HEK293 (cell line): ENCODE results near the gene EIF1AD.
A peak's percentile ranks its signal among the peaks of the same experiment; 100 is the strongest.
"Not testable (repeated sequence)": the region's sequence is repeated elsewhere in the genome, so short reads cannot be mapped to it uniquely, and the experiment has no call there.

Source experiments
- CTCF ChIA-PET: fragments of 350-600 bp; formaldehyde crosslinking; extraction: SDS; loops from one replicate; lab custom pipeline; 2021; ENCODE audit warnings: antibody characterized with exemption; lab: Yijun Ruan, JAX
- POLR2A ChIA-PET: fragments of 300-600 bp; formaldehyde crosslinking; extraction: SDS; loops from one replicate; lab custom pipeline; 2020; ENCODE audit warnings: antibody characterized with exemption, inconsistent platforms; lab: Yijun Ruan, JAX
- H3K27ac ChIP-seq: fragments of 200-500 bp; sonication (Bioruptor generic); 2 replicates; pipeline ENCODE4 v1.5.1; 2014; ENCODE audit warnings: low read depth, low read length, control low read depth, inconsistent platforms; ENCODE audit errors: extremely low read depth
- H3K36me3 ChIP-seq, 2 experiments: fragments of 200-500 bp in 1 of 2; sonication (Bioruptor generic) in 1 of 2; 1 replicate in 1 of 2; 2 replicates in 1 of 2; pipeline ENCODE4 v1.5.1; 2014 to 2017; ENCODE audit warnings: inconsistent platforms in 2 of 2, low read length in 2 of 2; ENCODE audit not compliant: control insufficient read depth in 2 of 2, insufficient read depth in 1 of 2
- H3K4me1 ChIP-seq: fragments of 200-500 bp; sonication (Bioruptor generic); 2 replicates; pipeline ENCODE4 v1.5.1; 2014; ENCODE audit warnings: mild to moderate bottlenecking, low read length, inconsistent platforms; ENCODE audit not compliant: control insufficient read depth, insufficient read depth
- H3K4me3 ChIP-seq: 2 replicates; pipeline ENCODE4 v1.5.1; 2011; ENCODE audit warnings: low read depth, mild to moderate bottlenecking, control low read depth, low read length, moderate library complexity
- H3K9me3 ChIP-seq: fragments of 200-500 bp; sonication (Bioruptor generic); 2 replicates; pipeline ENCODE4 v1.5.1; 2014; ENCODE audit warnings: low read depth, low read length, inconsistent platforms; ENCODE audit not compliant: control insufficient read depth, insufficient read depth
- KLF7 ChIP-seq: fragments of 450-650 bp; formaldehyde crosslinking; IDR thresholded peaks from 2 replicates; pipeline ENCODE4 v1.5.1; 2016; ENCODE audit warnings: missing biosample characterization, missing genetic modification characterization, borderline replicate concordance
- OVOL3 ChIP-seq: fragments of 450-650 bp; formaldehyde crosslinking; IDR thresholded peaks from 2 replicates; pipeline ENCODE4 v1.5.1; 2016; ENCODE audit warnings: missing biosample characterization, missing genetic modification characterization
- ZFP37 ChIP-seq: fragments of 450-650 bp; formaldehyde crosslinking; IDR thresholded peaks from 2 replicates; pipeline ENCODE4 v1.5.1; 2016; ENCODE audit warnings: missing biosample characterization, missing genetic modification characterization
- ZNF112 ChIP-seq: fragments of 450-650 bp; formaldehyde crosslinking; IDR thresholded peaks from 2 replicates; pipeline ENCODE4 v1.5.0; 2017; ENCODE audit warnings: missing biosample characterization, missing genetic modification characterization
- ZNF214 ChIP-seq: fragments of 450-650 bp; formaldehyde crosslinking; IDR thresholded peaks from 2 replicates; pipeline ENCODE4 v1.5.1; 2017; ENCODE audit warnings: missing biosample characterization, mild to moderate bottlenecking, missing genetic modification characterization, borderline replicate concordance
- ZNF223 ChIP-seq: fragments of 450-650 bp; formaldehyde crosslinking; IDR thresholded peaks from 2 replicates; pipeline ENCODE4 v1.5.1; 2016; ENCODE audit warnings: missing biosample characterization, missing genetic modification characterization
- ZNF518A ChIP-seq: fragments of 450-650 bp; formaldehyde crosslinking; conservative IDR thresholded peaks from 2 replicates; pipeline ENCODE4 v1.5.1; 2016; ENCODE audit warnings: low read depth, missing biosample characterization, missing genetic modification characterization
- ZNF561 ChIP-seq: fragments of 450-650 bp; IDR thresholded peaks from 2 replicates; pipeline ENCODE4 v1.5.1; 2018; ENCODE audit warnings: missing biosample characterization, missing genetic modification characterization, borderline replicate concordance
- ZSCAN4 ChIP-seq: fragments of 450-650 bp; formaldehyde crosslinking; IDR thresholded peaks from 2 replicates; pipeline ENCODE4 v1.5.1; 2017; ENCODE audit warnings: missing biosample characterization, missing genetic modification characterization

The EIF1AD gene

GRCh38 chr11:65954771-65955170 lies 47.2 kb downstream of the EIF1AD start:
- no peak for TF ChIP-seq ZNF561 (tag by site-specific recombination)
- TF ChIP-seq ZFP37 (tag by site-specific recombination): no peak
- TF ChIP-seq ZNF214 (tag by site-specific recombination): no peak
- no peak for TF ChIP-seq OVOL3 (tag by site-specific recombination)
- TF ChIP-seq KLF7 (tag by site-specific recombination): no peak
- no peak overlapping the region for H3K4me3 ChIP-seq
- no peaks in the 10 kb centered on the region for H3K4me1 ChIP-seq
- no peaks in the 10 kb centered on the region for H3K9me3 ChIP-seq
- H3K36me3 ChIP-seq: no peaks in the 10 kb centered on the region
- ChIA-PET CTCF (interaction anchor here (0.9 kb wide), 1 partner anchor 12 kb away, joined by 3 read pairs; no protein-coding TSS in a partner anchor), POLR2A (interaction anchor here (1.2 to 1.3 kb wide), 2 partner anchors 66 to 311 kb away, joined by 3 to 6 read pairs; partner anchors contain the start of gene FIBP)
- H3K27ac ChIP-seq: no peak overlapping the region

GRCh38 chr11:65953471-65953870 lies 48.5 kb downstream of the EIF1AD start:
- ChIA-PET CTCF (interaction anchor here (2.0 kb wide), 1 partner anchor 69 kb away, joined by 7 read pairs; no protein-coding TSS in a partner anchor), POLR2A (no interaction called here)
- no peaks in the 10 kb centered on the region for H3K9me3 ChIP-seq
- H3K27ac ChIP-seq: no peak overlapping the region
- H3K36me3 ChIP-seq: no peaks in the 10 kb centered on the region
- no peaks in the 10 kb centered on the region for H3K4me1 ChIP-seq
- TF ChIP-seq ZNF223 (tag by site-specific recombination) (no peak), ZNF112 (no peak)
- H3K4me3 ChIP-seq: no peak overlapping the region

DNA sequence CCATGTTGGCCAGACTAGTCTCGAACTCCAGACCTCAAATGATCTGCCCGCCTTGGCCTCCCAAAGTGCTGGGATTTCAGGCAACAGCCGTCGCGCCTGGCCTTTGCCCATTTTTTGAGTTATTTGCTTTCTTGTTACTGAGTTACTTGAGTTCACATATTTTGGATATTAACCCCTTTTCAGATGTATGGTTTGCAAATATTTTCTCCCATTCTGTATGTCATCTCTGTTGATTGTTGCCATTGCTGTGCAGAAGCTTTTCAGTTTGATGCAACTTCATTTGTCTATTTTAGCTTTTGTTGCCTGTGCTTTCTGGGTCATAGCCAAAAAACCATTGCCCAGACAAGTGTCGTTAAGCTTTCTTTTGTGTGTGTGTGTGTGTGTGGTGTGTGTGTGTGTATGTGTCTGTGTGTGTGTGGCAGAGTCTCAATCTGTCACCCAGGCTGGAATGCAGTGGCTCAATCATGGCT lies 49.9 kb downstream of the EIF1AD start:
- Histone ChIP-seq H3K36me3 (no peaks in the 10 kb centered on the region), H3K4me3 (no peak overlapping the region), H3K9me3 (no peaks in the 10 kb centered on the region), H3K4me1 (no peaks in the 10 kb centered on the region), H3K27ac (no peak overlapping the region)
- ChIA-PET CTCF (interaction anchor here (0.7 to 2.0 kb wide), 3 partner anchors 64 to 163 kb away, joined by 4 to 7 read pairs (median 6); partner anchors contain the start of gene FIBP), POLR2A (interaction anchor here (1.1 to 1.6 kb wide), 3 partner anchors 9 to 62 kb away, joined by 3 to 8 read pairs (median 3); partner anchors contain the start of genes CCDC85B and SART1)
- TF ChIP-seq ZSCAN4 (tag by site-specific recombination) (peak; percentile 76), ZNF518A (no peak)

GRCh38 chr11:65951641-65952040 lies 50.3 kb downstream of the EIF1AD start:
- H3K4me3 ChIP-seq, H3K36me3 ChIP-seq, H3K9me3 ChIP-seq, H3K27ac ChIP-seq, H3K4me1 ChIP-seq: not testable (repeated sequence)
- ChIA-PET CTCF (interaction anchor here (0.6 to 2.0 kb wide), 3 partner anchors 64 to 1135 kb away, joined by 3 to 7 read pairs (median 6); partner anchors contain the start of gene FIBP), POLR2A (interaction anchor here (0.6 to 1.6 kb wide), 4 partner anchors 9 to 61 kb away, joined by 3 to 8 read pairs (median 3); partner anchors contain the start of genes CCDC85B and SART1)

GRCh38 chr11:65950711-65951110 lies 51.2 kb downstream of the EIF1AD start:
- not testable (repeated sequence) for H3K4me1 ChIP-seq
- POLR2A ChIA-PET: interaction anchor here (1.2 to 1.6 kb wide), 2 partner anchors 10 to 39 kb away, joined by 4 to 8 read pairs; partner anchors contain the start of gene SART1

More at GRCh38 chr11:65950711-65951110, 51.2 kb downstream of the EIF1AD start:
- H3K36me3 ChIP-seq, H3K27ac ChIP-seq, H3K9me3 ChIP-seq, H3K4me3 ChIP-seq, CTCF ChIA-PET: not testable (repeated sequence)
